ENCODE measurements around the gene KTN1.

KTN1 gene

GRCh38 chr14:55604900-55605418, 25.0 kb downstream of the KTN1 start:
- DNase-seq (ENCODE audit: extremely low read depth in 1 of 2, low read depth in 1 of 2) = no peak

GRCh38 chr14:55605793-55606192, 25.8 kb downstream of the KTN1 start:
- DNase-seq (ENCODE audit: extremely low read depth in 1 of 2, low read depth in 1 of 2) = no peak

DNA sequence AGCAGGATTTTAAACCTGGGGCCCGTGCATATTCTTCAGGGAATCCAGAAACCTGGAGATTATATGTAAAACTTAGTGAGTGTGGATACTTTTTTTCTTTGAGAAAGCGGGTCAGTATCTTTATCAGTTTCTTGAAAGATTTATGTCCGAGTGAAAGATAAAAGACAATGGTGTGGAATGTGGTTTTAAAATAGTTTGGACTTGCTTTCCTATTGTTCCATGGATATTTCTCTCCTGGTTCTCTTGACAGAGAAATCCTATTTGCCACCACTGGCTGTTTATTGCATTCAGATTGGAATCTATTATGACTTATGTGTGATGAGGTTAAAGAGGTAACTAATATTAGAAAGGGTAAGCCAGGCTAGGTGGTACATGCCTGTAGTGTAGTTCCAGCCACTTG, 27.4 kb downstream of the KTN1 start:
- DNase-seq (ENCODE audit: extremely low read depth in 1 of 2, low read depth in 1 of 2) = no peak

DNA sequence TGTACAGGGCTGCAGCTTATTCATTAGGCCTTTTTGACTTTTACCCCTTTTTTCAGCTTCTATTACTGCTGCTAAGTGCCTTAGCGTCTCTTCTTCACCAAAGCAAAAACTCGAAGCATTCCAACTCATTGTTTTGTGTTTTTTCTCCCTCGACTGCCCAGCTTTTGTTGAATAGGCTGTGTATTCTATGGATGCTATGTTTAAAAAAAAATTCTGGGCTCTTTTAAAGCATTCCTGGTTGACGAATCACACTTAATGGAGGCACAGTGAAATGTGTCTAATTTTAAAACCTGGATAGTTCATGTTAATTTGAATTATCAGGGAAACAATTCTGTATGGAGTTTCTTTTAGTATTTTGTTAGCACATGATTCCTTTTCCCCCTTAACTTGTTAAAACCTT, 29.7 kb downstream of the KTN1 start:
- no peak for DNase-seq (ENCODE audit: extremely low read depth in 1 of 2, low read depth in 1 of 2)

GRCh38 chr14:55610713-55611370, 30.8 kb downstream of the KTN1 start:
- DNase-seq (ENCODE audit: extremely low read depth in 1 of 2, low read depth in 1 of 2) = no peak

DNA sequence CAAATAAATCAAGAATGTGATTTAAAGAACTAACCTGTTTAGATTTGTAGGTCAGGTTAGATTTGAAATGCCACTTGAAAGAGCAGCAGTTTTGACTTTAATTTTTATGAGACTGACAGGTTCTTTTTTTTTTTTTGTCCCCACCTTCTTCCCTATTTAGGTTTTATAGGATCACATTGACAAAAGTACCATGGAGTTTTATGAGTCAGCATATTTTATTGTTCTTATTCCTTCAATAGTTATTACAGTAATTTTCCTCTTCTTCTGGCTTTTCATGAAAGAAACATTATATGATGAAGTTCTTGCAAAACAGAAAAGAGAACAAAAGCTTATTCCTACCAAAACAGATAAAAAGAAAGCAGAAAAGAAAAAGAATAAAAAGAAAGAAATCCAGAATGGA, 31.9 kb downstream of the KTN1 start:
- no peak for DNase-seq (ENCODE audit: extremely low read depth in 1 of 2, low read depth in 1 of 2)

DNA sequence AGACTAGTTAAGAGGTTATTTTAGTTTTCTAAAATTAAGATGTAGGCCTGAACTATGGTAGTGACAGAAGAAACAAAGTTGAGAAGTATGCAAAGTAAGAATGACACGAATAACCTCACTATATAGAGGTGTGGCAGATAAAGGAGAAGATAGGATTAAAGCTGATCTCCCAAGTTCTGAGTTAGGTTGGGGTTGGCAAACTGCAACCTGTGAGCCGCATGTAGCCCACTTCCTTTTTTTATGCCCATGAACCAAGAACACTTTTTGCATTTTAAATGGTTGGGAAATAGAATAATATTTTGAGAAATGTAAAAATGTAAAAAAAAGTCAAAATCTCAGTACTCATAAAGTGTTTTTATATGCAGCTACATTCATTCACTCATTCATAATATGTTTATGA, 34.3 kb downstream of the KTN1 start:
- DNase-seq (ENCODE audit: extremely low read depth in 1 of 2, low read depth in 1 of 2) = no peak

DNA sequence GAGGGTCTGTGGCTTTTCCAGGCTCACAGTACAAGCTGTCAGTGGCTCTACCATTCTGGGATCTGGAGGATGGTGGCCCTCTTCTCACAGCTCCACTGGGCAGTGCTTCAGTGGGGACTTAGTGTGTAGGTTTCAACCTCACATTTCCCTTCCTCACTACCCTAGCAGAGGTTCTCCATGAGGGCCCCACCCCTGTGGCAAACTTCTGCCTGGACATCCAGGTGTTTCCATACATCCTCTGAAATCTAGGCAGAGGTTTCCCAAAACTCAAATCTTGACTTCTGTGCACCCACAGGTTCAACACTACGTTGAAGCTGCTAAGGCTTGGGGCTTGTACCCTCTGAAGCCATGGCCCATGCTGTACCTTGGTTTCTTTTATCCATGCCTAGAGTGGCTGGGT, 40.3 kb downstream of the KTN1 start:
- no peak for DNase-seq (ENCODE audit: extremely low read depth in 1 of 2, low read depth in 1 of 2)

GRCh38 chr14:55620981-55621380, 41.0 kb downstream of the KTN1 start:
- DNase-seq (ENCODE audit: extremely low read depth in 1 of 2, low read depth in 1 of 2) = no peak

DNA sequence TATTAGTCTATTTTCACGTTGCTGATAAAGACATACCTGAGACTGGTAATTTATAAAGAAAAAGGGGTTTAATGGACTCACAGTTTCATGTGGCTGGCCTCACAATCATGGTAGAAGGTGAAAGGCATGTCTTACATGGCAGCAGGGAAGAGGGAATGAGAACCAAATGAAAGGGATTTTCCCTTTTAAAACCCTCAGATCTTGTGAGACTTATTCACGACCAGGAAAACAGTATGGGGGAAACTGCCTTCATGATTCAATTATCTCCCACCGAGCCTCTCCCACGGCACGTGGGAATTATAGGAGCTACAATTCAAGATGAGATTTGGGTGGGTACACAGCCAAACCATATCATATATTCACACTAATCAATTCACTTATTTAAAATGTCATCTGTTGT, 41.4 kb downstream of the KTN1 start:
- DNase-seq (ENCODE audit: extremely low read depth in 1 of 2, low read depth in 1 of 2) = no peak

GRCh38 chr14:55624913-55625312, 44.9 kb downstream of the KTN1 start:
- DNase-seq (ENCODE audit: extremely low read depth in 1 of 2, low read depth in 1 of 2) = no peak

DNA sequence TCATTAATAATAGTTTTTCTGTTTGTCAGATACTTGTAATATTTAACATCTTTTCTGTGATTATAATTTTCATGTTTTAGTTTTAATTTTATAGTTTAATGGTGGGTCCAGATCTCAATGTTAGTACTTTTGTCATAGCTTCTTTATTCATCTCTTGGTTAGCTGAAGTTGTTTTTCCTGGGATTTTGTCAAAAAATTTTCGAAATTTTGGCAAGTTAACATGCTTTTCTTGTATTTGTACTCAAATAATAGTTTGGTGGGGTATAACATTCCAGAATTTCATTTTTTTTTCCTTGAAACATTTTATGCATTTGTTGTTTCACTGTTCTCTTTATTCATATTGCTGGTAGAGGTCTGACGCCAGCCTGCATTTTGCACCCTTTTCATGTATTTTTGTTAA, 45.5 kb downstream of the KTN1 start:
- DNase-seq (ENCODE audit: extremely low read depth in 1 of 2, low read depth in 1 of 2) = no peak

DNA sequence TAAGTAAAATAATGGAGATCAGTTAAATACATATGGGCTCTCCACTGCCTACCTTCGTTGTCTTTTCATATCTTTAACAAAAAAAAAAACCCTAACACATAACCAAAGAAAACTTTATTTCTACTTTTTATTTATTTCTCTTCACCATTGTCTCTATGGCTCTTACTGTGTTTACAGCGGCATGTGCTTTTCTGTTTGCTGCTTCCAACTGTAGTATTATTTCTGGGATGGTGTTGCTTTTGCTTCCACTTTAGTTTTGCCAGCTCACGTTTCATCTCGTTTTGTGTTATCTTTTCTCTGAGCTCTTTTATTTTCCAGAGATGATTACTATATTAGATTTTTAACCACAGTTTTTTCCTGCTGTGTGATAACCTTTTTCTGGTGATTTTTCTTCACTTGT, 46.1 kb downstream of the KTN1 start:
- no peak for DNase-seq (ENCODE audit: extremely low read depth in 1 of 2, low read depth in 1 of 2)

DNA sequence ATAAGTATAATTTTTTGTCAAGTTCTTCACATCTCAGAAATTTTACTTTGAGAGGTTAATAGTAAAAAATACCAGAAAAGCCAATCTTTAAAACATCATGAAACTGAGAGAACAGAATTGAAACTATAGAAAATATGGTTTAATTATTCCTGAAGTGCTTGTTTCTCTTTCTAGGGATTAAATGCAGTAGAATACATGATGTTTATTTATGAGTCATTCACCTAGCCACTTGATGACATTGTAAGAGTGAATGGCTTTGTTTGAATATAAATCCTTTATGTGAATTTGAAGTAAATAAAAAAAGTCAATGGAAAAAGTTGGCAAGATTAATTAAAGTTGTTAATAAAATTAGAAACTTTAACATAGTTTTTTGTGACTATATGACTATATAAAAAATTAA, 48.4 kb downstream of the KTN1 start:
- DNase-seq (ENCODE audit: extremely low read depth in 1 of 2, low read depth in 1 of 2) = no peak

GRCh38 chr14:55638665-55639064, 58.7 kb downstream of the KTN1 start:
- DNase-seq (ENCODE audit: extremely low read depth in 1 of 2, low read depth in 1 of 2) = no peak

DNA sequence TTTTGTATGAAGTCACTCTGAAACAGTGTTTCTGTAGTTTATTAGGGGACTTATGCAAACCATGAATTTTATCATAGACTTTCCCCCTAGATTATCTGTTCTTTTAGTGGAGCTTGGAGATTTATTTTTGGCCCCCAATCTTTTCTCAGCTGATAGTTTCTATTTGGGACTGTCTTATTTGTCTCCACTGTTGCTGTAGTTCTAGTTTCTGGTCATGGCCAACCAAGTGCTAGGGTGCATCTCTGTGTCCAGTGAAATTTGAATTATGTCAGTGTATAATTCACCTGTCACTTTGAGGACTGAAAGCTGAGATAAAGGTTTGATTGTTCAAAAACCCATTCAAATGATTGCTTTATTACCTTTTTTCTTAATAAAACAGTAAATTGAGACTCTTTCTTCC, 61.3 kb downstream of the KTN1 start:
- DNase-seq (ENCODE audit: extremely low read depth in 1 of 2, low read depth in 1 of 2) = no peak

GRCh38 chr14:55641954-55642353, 61.9 kb downstream of the KTN1 start:
- no peak for DNase-seq (ENCODE audit: extremely low read depth in 1 of 2, low read depth in 1 of 2)

GRCh38 chr14:55645145-55645544, 65.1 kb downstream of the KTN1 start:
- no peak for DNase-seq (ENCODE audit: extremely low read depth in 1 of 2, low read depth in 1 of 2)

DNA sequence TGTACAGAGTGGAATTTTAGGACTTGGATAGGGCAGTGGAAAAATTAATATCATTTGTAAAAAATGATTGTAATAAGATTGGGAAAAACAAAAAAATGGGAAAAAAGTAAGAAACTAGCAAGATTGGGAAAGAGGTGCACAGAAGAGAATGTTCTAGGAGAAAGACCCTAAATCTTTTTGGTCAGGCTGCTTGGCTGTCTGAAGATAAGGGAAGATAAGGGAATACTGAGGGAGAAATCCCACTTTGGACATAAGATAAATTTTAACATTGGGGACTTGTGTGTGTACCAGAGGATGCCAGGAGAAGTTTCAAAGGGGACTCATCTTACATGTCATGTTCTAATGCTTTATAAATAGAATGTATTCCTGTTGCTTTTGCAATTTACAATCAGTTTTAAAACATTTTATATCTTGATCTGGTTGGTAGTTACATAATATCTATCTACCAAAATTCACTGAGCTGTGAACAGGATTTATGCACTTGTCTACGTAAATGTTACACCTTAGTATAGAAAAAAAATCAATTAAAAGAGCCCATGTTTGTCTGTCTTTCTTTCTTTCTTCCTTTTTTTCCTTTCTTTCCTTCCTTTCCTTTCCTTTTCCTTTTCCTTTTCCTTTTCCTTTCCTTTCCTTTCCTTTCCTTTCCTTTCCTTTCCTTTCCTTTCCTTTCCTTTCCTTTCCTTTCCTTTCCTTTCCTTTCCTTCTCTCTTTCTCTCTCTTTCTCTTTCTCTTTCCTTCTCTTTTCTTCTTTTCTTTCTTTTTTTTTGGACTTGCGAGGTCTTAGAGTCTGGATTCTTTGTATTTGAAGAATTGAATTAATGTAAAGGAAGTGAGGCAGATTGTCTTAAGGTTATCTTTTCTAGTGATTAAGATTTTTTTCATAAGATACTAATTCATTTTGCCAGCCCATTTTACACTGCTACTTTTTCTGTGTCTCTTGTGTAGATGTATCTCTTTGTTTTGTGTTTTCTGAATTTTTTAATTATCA, 66.1 kb downstream of the KTN1 start:
- DNase-seq (ENCODE audit: extremely low read depth in 1 of 2, low read depth in 1 of 2) = no peak

GRCh38 chr14:55650992-55651391, 71.0 kb downstream of the KTN1 start:
- no peak for DNase-seq (ENCODE audit: extremely low read depth in 1 of 2, low read depth in 1 of 2)

- DNase-seq (ENCODE audit: extremely low read depth in 1 of 2, low read depth in 1 of 2) = no peak
Measured at GRCh38 chr14:55654243-55654642, 74.2 kb downstream of the KTN1 start.

- DNase-seq (ENCODE audit: extremely low read depth in 1 of 2, low read depth in 1 of 2) = no peak
Measured at GRCh38 chr14:55661029-55661428, 81.0 kb downstream of the KTN1 start.
